Medulla oblongata (tissue), 1 donor: ENCODE data around the gene TEKTIP1.
"Not testable (repeated sequence)": the region's sequence is repeated elsewhere in the genome, so short reads cannot be mapped to it uniquely, and the experiment has no call there.

ENCODE experiments used
- DNase-seq: peaks from one replicate; pipeline ENCODE4 v3.0.0-alpha.2; 2015; ENCODE audit errors: extremely low spot score

The TEKTIP1 gene

GRCh38 chr19:3507371-3508120 is 31.4 kb upstream of the TEKTIP1 start:
- no peak for DNase-seq

GRCh38 chr19:3508121-3508661 is 30.8 kb upstream of the TEKTIP1 start:
- not testable (repeated sequence) for DNase-seq

- DNase-seq, result no peak
Measured at GRCh38 chr19:3508771-3509535, 30.0 kb upstream of the TEKTIP1 start.

- DNase-seq, result no peak
Measured at GRCh38 chr19:3509566-3509989, 29.4 kb upstream of the TEKTIP1 start.

- no peak for DNase-seq
Measured at GRCh38 chr19:3510727-3511126, 28.2 kb upstream of the TEKTIP1 start.

GRCh38 chr19:3511506-3512251 is 27.3 kb upstream of the TEKTIP1 start:
- DNase-seq, result no peak

GRCh38 chr19:3512562-3513228 is 26.3 kb upstream of the TEKTIP1 start:
- peak; percentile 40 for DNase-seq

- DNase-seq, result no peak
Measured at GRCh38 chr19:3513229-3514140, 25.5 kb upstream of the TEKTIP1 start.

GRCh38 chr19:3514930-3515329 is 24.0 kb upstream of the TEKTIP1 start:
- no peak for DNase-seq

GRCh38 chr19:3515891-3516422 is 23.0 kb upstream of the TEKTIP1 start:
- no peak for DNase-seq

- DNase-seq, result no peak
Measured at GRCh38 chr19:3516675-3517207, 22.2 kb upstream of the TEKTIP1 start.

GRCh38 chr19:3517638-3518037 is 21.3 kb upstream of the TEKTIP1 start:
- no peak for DNase-seq

- no peak for DNase-seq
Measured at GRCh38 chr19:3518255-3518654, 20.7 kb upstream of the TEKTIP1 start.

GRCh38 chr19:3518659-3519058 is 20.3 kb upstream of the TEKTIP1 start:
- no peak for DNase-seq

- no peak for DNase-seq
Measured at GRCh38 chr19:3519126-3519525, 19.8 kb upstream of the TEKTIP1 start.

- no peak for DNase-seq
Measured at GRCh38 chr19:3520166-3521103, 18.5 kb upstream of the TEKTIP1 start.

GRCh38 chr19:3521104-3521445 is 17.9 kb upstream of the TEKTIP1 start:
- no peak for DNase-seq

GRCh38 chr19:3522421-3523360 is 16.3 kb upstream of the TEKTIP1 start:
- no peak for DNase-seq
